Measurements from ENCODE around the gene WDTC1. TPM values are rescaled to one million over a fixed set of nuclear protein-coding genes. Genes with fewer than 3 reads are reported as not detected.

The WDTC1 gene
- total RNA-seq, 1 experiment from 2014 or later, result 20.1 TPM

GRCh38 chr1:27238032-27238431, 3.6 kb downstream of the WDTC1 start:
- no peak for DNase-seq (ENCODE audit: low spot score)
- H3K27ac Mint-ChIP-seq, result no peak overlapping the region
- no peak for ATAC-seq
- ChIA-PET CTCF (no interaction called here), POLR2A (no interaction called here)
- peaks cover 9% of the 10 kb centered on the region for H3K27me3 Mint-ChIP-seq (ENCODE audit: low read depth)
- no peak for TF ChIP-seq ZNF138 (CRISPR knock-in tag; conservative IDR thresholded peaks at IDR 0.05)
- no peak for TF ChIP-seq MAX (CRISPR knock-in tag; IDR thresholded peaks at IDR 0.05)
- no peak for TF ChIP-seq GRHL2 (CRISPR knock-in tag; IDR thresholded peaks at IDR 0.05; ENCODE audit: insufficient replicate concordance, severe bottlenecking)
- no peak for TF ChIP-seq IRF2 (CRISPR knock-in tag; IDR thresholded peaks at IDR 0.05; ENCODE audit: borderline replicate concordance, low read depth)
- TF ChIP-seq ZNF512 (CRISPR knock-in tag; IDR thresholded peaks at IDR 0.05; ENCODE audit: borderline replicate concordance), result no peak
- TF ChIP-seq SMAD4 (CRISPR knock-in tag; IDR thresholded peaks at IDR 0.05), result no peak
- TF ChIP-seq ZNF232 (CRISPR knock-in tag; IDR thresholded peaks at IDR 0.05), result no peak
- no peak for TF ChIP-seq MXD4 (CRISPR knock-in tag; IDR thresholded peaks at IDR 0.05; ENCODE audit: borderline replicate concordance)
- no peak for TF ChIP-seq CBFB (CRISPR knock-in tag; IDR thresholded peaks at IDR 0.05; ENCODE audit: low read depth)
- no peak for TF ChIP-seq RORB (CRISPR knock-in tag; IDR thresholded peaks at IDR 0.05)
- TF ChIP-seq EMX1 (CRISPR knock-in tag; IDR thresholded peaks at IDR 0.05), result no peak
- H3K4me3 Mint-ChIP-seq, result no peak overlapping the region
- peaks cover 11% of the 10 kb centered on the region for H3K4me1 Mint-ChIP-seq
- H3K9me3 Mint-ChIP-seq, result no peaks in the 10 kb centered on the region
- H3K36me3 Mint-ChIP-seq, result no peaks in the 10 kb centered on the region

GRCh38 chr1:27241677-27242076, 7.2 kb downstream of the WDTC1 start:
- no peak for DNase-seq (ENCODE audit: low spot score)
- Mint-ChIP-seq H3K4me1 (no peaks in the 10 kb centered on the region), H3K36me3 (peaks cover 6% of the 10 kb centered on the region), H3K27me3 (ENCODE audit: low read depth) (no peaks in the 10 kb centered on the region), H3K9me3 (peaks cover 5% of the 10 kb centered on the region), H3K27ac (no peak overlapping the region; the same call in 1 of the 2 replicates), H3K4me3 (no peak overlapping the region)
- ATAC-seq, result no peak
- POLR2A ChIA-PET, result no interaction called here
- CTCF ChIA-PET, result interaction anchor here (1.2 to 1.8 kb wide), 3 partner anchors 87 to 197 kb away, joined by 3 to 4 read pairs (median 4); partner anchors contain the start of gene SLC9A1
- TF ChIP-seq CTCF (IDR thresholded peaks at IDR 0.05), result no peak
- no peak for TF ChIP-seq ZNF671 (CRISPR knock-in tag; IDR thresholded peaks at IDR 0.05)
- TF ChIP-seq CBFB (CRISPR knock-in tag; IDR thresholded peaks at IDR 0.05; ENCODE audit: low read depth), result no peak
- no peak for TF ChIP-seq FOXP1 (CRISPR knock-in tag; IDR thresholded peaks at IDR 0.05; ENCODE audit: borderline replicate concordance)
- TF ChIP-seq IRF2 (CRISPR knock-in tag; IDR thresholded peaks at IDR 0.05; ENCODE audit: borderline replicate concordance, low read depth), result no peak
- no peak for TF ChIP-seq ELF4 (CRISPR knock-in tag; IDR thresholded peaks at IDR 0.05; ENCODE audit: low read depth)
- no peak for TF ChIP-seq ZSCAN18 (CRISPR knock-in tag; IDR thresholded peaks at IDR 0.05)
- TF ChIP-seq ATF6 (CRISPR knock-in tag; IDR thresholded peaks at IDR 0.05), result no peak
- no peak for TF ChIP-seq ATF3 (CRISPR knock-in tag; conservative IDR thresholded peaks at IDR 0.05)
- TF ChIP-seq GRHL2 (CRISPR knock-in tag; IDR thresholded peaks at IDR 0.05; ENCODE audit: insufficient replicate concordance, severe bottlenecking), result no peak
- no peak for TF ChIP-seq TEAD4 (CRISPR knock-in tag; IDR thresholded peaks at IDR 0.05)
- no peak for TF ChIP-seq MYBL2 (CRISPR knock-in tag; IDR thresholded peaks at IDR 0.05)
- TF ChIP-seq AFF4 (CRISPR knock-in tag; IDR thresholded peaks at IDR 0.05; ENCODE audit: borderline replicate concordance), result no peak
- no peak for TF ChIP-seq MXD4 (CRISPR knock-in tag; IDR thresholded peaks at IDR 0.05; ENCODE audit: borderline replicate concordance)
- no peak for TF ChIP-seq SOX15 (CRISPR knock-in tag; IDR thresholded peaks at IDR 0.05)
- no peak for TF ChIP-seq ESRRA (CRISPR knock-in tag; IDR thresholded peaks at IDR 0.05; ENCODE audit: borderline replicate concordance)
- TF ChIP-seq MAX (CRISPR knock-in tag; IDR thresholded peaks at IDR 0.05), result no peak
- no peak for TF ChIP-seq HMGA2 (CRISPR knock-in tag; IDR thresholded peaks at IDR 0.05)
